ENCODE results near the gene ZDHHC11.
"Not testable (repeated sequence)": the region's sequence is repeated elsewhere in the genome, so short reads cannot be mapped to it uniquely, and the experiment has no call there.

Gene ZDHHC11

DNA sequence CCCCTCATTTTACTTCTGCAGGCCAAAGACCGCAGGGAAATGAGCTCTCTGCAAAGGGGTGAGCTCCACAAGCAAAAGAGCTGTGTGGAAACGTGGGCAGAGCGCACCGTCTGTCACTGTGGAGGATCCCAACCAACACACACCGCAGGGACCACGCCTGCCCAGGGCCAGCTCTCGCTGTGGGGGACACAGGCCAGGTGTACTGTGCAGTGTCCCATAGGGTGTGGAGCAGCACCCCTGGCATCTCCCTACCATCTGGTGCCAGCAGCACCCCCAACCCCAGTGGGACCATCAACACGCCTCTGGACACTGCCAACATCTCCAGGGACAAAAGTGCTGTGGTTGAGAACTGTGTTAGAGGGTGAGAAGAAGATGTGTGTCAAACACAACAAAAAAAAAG lies 27.9 kb upstream of the ZDHHC11 start:
- DNase-seq (ENCODE audit: low spot score), result not testable (repeated sequence)

DNA sequence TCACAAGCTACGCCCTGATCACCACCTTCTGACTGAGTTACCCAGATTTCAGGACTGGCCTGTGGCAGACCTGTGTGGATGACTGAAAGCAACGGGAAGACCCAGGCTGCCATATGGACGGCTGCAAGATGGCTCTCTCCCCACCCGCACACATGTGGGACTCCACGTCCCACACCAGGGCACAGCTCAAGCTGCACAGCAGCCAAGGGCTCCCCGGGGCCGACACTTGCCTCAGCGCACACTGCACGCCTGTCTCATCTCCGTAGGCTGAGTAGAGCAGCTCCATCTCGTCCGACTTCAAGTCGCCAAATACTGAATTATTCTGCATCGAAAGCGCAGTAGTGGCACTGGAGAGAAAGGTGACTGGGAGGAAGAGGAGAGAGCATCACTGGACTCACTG lies 27.3 kb upstream of the ZDHHC11 start:
- DNase-seq (ENCODE audit: low spot score), result no peak

GRCh38 chr5:876398-877365 lies 25.9 kb upstream of the ZDHHC11 start:
- DNase-seq (ENCODE audit: low spot score), result no peak

DNA sequence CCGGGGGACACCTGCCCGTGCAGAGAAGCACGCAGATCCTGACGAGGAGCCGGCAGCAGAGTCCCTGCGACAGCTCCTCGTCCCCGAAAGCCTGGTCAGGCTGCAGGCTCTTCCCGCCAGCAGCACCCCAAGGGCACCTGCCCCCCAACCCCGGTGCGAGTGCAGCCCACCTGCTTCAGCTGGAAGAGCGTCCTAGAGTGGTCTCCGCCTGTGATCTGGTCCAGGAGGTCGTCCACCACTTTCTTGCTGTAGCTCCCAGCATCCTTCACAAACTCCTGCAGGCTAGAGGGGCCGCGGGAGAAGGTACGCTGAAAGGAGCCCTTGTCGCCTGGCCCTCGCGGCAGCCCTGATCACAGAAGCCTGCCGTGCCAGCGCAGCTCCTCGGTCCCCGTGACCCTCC lies 25.1 kb upstream of the ZDHHC11 start:
- DNase-seq (ENCODE audit: low spot score), result no peak

GRCh38 chr5:873328-873727 lies 22.5 kb upstream of the ZDHHC11 start:
- DNase-seq (ENCODE audit: low spot score), result no peak

DNA sequence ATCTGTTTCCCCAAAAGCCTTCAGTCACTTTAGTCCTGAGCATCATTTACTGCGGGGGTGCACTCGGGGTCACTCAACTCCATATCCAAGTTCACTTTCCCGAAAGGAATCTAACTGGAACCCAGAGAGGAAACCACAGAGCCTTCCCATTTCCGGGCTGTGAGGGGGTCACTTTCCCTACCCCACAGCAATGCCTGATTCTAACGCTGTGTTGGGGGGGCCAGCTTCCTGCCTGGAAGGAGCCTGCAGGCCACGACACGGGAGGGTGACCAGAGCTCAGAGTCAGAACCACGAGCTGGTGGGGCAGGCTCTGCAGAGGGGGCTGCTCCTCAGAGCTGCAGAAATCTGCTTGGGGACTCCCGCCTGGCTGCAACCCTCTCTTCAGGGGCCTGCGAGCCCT lies 21.5 kb upstream of the ZDHHC11 start:
- no peak for DNase-seq (ENCODE audit: low spot score)

GRCh38 chr5:871596-872298 lies 21.0 kb upstream of the ZDHHC11 start:
- no peak for DNase-seq (ENCODE audit: low spot score)

GRCh38 chr5:870956-871355 lies 20.2 kb upstream of the ZDHHC11 start:
- DNase-seq (ENCODE audit: low spot score), result no peak

DNA sequence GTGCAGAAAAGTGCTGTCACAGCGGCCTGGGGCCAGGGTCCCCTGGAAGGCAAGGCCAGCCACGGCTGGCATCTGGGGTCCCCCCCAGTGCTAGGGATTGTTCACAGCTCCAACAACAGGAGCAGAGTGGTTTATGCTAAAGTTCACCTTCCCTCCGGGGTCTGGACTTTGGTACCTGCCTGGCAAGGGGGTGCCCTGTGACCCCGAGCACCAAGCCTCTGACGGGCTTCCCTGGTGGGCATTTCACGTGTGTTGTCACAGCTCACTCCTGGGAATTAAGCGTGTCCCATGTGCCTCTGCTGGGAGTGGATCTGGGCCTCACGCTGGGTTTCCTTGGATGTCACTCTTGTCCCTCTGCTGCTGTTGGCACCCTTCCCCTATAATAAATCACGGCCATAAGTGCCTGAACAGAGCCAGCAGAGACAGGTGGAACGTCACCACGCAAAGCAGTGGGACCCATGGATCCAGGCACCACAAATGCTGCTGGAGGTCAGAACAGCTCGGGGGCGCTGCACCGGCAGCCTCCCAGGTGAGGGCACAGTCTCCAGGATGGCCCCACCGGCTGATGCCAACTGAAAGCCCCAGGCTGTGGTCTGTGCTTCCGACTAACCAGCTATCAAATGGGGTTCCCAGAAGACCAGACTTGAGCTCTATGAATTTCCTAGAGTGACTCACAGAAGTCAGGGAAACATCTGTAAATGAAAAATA lies 17.8 kb upstream of the ZDHHC11 start:
- DNase-seq (ENCODE audit: low spot score), result no peak

DNA sequence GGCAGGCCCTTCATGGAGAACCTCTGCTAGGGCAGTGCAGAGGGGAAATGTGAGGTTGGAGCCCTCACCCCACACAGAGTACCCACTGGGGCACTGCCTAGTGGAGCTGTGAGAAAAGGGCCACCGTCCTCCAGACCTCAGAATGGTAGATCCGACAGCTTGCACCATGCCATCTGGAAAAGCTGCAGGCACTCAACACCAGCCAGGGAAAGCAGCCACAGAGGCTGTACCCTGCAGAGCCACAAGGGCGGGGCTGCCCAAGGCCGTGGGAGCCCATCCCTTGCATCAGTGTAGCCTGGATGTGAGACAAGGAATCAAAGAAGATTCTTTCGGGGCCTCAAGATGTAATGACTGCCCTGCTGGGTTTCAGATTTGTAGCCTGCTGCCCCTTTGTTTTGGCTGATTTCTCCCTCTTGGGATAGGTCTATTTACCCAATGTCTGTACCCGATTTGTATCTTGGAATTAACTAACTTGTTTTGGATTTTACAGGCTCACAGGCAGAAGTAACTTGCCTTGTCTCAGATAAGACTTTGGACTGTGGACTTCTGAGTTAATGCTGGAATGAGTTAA lies 16.6 kb upstream of the ZDHHC11 start:
- no peak for DNase-seq (ENCODE audit: low spot score)

- no peak for DNase-seq (ENCODE audit: low spot score)
These were observed 15.0 kb upstream of the ZDHHC11 start for GRCh38 chr5:865771-866170.

DNA sequence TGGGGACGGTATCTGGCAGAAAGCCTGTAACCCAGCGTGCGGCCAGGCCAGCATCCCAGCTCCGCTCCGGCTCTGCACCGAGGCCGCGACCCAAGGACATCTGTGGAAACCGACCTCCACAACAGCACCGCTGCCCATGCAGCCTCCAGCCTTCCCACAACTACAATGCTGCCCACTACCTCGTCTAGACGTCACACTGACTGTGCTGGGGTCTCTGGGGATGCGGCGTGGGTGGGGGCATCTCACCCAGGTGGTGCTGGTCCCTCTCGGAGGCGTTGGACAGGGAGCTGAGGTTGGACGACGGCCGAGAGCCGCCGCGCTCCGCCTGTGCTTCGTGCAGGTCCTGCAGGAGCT lies 14.4 kb upstream of the ZDHHC11 start:
- DNase-seq (ENCODE audit: low spot score), result no peak

GRCh38 chr5:864492-865167 lies 13.8 kb upstream of the ZDHHC11 start:
- no peak for DNase-seq (ENCODE audit: low spot score)

GRCh38 chr5:863244-863805 lies 12.5 kb upstream of the ZDHHC11 start:
- DNase-seq (ENCODE audit: low spot score), result no peak

GRCh38 chr5:862367-863243 lies 11.8 kb upstream of the ZDHHC11 start:
- DNase-seq (ENCODE audit: low spot score), result no peak

DNA sequence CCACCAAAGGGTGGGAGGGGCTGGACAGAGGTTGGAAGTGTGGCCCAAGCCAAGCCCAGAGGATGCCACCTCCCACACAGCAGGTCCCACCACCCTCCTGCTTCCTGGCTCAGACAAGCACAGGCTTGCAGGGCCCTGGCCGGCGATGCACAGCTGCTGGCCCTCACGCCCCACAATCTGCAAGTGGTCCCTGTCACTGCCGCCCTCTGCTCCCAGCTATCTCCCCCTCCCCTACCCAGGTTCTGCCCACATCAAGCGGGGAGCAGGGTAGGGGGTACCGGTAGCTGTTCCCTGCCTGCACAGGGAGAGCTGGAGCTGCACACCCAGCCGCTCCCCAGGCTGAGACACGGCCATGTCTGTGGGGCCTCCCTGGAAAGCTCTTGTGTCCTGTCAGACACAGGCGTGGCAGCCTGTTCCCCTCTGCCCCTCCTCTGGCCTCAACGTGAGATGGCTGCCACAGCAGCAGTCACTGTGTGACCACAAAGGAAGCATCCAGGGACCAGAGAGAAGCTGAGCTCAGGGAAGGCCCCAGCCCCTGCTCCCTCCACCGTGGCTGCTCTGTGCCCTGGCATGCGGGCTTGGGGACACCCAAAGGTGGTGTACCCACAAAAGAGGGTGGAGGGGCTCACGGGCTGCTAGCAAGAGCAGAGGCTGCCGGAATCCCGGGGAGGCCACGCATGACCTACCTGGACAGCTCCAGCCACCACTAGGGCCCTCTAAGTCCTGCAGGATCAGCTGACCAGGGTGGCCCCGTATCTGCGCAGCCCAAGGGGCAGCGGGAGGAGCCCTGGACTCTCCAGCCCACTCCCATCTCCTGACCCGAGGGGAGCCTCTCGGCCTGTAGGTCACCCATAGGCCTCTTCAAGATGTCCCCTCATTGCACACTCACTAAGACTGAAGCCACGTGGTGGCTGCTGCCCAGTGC lies 10.9 kb upstream of the ZDHHC11 start:
- DNase-seq (ENCODE audit: low spot score), result no peak

DNA sequence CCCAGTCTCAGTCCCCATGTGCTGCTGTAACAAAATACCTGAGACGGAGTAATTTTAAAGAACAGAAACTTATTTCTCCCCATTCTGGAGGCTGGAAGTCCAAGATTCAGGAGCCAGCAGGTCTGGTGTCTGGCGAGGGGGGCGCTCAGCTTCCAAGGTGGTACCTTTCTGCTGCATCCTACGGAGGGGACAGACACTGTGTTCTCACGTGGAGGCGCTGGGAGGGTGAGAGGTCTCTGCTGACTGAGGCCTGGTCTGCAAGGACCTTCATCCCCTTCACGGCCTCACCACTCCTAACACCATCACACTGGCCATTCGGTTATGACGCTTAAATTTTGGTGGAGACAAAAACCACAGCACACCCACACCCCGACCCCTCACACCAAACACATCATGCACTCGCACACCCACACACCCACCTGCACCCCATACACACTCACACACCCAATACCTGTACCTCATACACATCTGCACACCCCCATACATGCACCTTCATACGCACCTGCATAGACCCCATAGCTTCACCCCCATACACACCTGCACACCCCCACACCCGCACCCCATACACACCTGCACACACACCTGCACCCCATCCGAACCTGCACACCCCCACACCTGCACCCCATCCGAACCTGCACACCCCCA lies 9.8 kb upstream of the ZDHHC11 start:
- DNase-seq (ENCODE audit: low spot score), result no peak

GRCh38 chr5:859798-860296 lies 9.1 kb upstream of the ZDHHC11 start:
- no peak for DNase-seq (ENCODE audit: low spot score)

- no peak for DNase-seq (ENCODE audit: low spot score)
These were observed 8.6 kb upstream of the ZDHHC11 start for GRCh38 chr5:859391-859790.

All from D341Med (cell line).